GM18873 (cell line): ENCODE measurements around the gene SCAF8.
"Not testable (repeated sequence)": the region's sequence is repeated elsewhere in the genome, so short reads cannot be mapped to it uniquely, and the experiment has no call there.

Experiments used
- ATAC-seq: cut with Tn5 transposase; IDR thresholded peaks from one replicate; pipeline ENCODE4 v1.9.1; 2021; ENCODE audit warnings: mild to moderate bottlenecking, moderate library complexity, moderate number of reproducible peaks; ENCODE audit not compliant: unreplicated experiment, low FRiP score

The SCAF8 gene

GRCh38 chr6:154733183-154733625 lies at the start of gene SCAF8:
SCAF8 (plus strand) TSS chr6:154733416; CDS start chr6:154733901, 485 bp downstream.
- ATAC-seq, result peak; percentile 71

GRCh38 chr6:154683756-154684523 lies 49.3 kb upstream of the SCAF8 start:
- ATAC-seq, result peak; percentile 63

GRCh38 chr6:154686162-154686561 lies 47.1 kb upstream of the SCAF8 start:
- no peak for ATAC-seq

DNA sequence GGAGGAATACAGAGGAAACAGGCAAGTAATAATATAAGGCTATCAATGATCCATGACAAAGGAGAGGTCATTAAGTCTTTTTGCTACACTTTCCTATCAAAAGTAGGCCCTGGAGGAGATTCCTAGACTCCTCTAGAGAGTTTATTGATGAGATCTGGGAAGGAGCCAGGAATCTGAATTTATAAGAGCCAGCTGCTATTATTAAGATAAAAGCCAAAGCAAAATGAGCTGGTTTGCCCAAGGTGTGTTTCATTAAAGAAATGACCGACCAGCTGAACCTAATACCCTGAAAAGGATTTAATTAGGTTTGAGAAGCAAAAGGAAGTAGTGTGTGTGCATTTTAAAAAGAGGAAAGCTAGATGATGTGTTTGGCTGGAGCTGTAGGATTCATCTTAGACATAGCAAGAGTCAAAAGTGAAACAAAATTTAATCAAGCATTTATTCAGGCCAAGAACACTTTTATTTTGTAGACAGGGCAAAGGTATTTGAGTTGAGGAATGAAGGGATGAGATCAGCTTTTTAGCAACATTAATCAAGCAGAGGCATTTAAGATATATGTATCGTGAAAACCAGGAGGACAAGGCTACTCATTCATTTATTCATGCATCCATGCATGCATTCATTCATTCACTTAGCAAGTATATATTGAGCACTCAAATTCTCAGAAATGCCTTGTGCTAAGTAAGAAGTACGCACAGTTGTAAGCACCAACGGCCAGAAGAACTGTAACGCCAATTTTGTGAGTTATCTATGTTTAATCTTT lies 43.5 kb upstream of the SCAF8 start:
- no peak for ATAC-seq

- ATAC-seq, result no peak
These were observed 42.4 kb upstream of the SCAF8 start for GRCh38 chr6:154690857-154691256.

- no peak for ATAC-seq
These were observed 36.6 kb upstream of the SCAF8 start for GRCh38 chr6:154696661-154697060.

DNA sequence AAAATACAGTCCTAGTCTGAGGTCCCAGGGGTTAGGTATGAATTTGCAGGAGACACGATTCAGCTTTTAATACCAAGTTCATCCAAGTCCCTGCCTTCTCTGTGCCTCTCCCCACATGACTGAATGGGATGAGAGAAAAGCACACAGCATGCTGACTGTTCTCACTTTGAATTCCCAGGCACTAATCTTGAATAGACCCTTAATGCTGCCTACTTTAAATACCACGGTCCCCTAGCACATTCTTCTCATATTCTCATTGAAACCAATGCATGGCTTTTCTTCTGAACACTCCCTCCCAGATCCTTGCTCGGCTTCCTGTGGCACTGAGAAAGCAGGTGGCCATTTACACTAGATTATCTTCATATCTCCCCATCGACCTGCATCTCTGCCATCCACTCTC lies 30.1 kb upstream of the SCAF8 start:
- ATAC-seq, result no peak

DNA sequence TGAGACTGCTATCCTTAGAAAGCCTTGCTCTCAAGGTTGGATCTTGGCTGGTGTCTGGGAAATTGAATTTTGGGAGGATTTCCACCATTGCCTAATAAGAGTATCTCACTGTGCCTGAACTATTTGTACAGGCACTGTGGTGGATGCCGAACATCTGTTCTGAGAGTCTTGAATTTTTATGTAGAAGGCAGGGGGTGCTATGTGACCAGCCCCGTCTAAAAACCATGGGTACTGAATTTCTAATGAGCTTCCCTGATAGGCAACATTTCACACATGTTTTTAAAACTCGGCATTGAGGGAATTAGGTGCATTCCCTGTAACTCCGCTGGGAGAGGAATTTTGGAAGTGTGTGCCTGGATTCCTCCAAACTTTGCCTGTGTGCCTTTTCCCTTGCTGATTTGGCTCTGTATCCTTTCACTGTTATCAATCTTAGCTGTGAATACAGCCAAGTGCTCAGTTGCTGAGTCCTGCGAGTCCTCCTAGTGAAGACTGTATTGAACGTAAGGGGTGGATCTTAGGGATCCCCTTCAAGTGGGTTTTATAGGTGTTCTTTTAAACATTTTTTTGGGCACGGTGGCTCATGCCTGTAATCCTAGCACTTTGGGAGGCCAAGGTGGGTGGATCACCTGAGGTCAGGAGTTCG lies 27.6 kb upstream of the SCAF8 start:
- no peak for ATAC-seq

- no peak for ATAC-seq
These were observed 26.8 kb upstream of the SCAF8 start for GRCh38 chr6:154706389-154706788.

DNA sequence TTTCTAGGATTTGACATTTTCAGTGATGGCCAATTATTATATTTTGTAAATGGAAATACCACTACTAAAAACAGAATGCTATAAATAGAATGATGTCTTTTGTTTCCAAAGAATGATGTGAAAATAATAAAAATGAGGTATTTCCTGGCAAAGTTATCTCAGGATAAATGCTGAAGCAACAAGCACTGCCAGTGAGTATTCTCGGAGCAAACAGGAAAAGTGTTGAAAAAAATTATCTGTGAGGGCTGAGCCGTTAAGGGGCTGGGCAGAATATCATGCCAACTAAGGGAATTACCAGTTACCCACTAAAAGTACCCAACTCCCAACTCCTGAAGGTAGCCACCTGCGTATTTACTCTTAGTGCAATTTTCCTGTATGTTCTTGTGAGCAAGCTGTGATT lies 23.6 kb upstream of the SCAF8 start:
- ATAC-seq, result no peak

GRCh38 chr6:154710689-154711088 lies 22.5 kb upstream of the SCAF8 start:
- ATAC-seq, result no peak

GRCh38 chr6:154715446-154715845 lies 17.8 kb upstream of the SCAF8 start:
- no peak for ATAC-seq

DNA sequence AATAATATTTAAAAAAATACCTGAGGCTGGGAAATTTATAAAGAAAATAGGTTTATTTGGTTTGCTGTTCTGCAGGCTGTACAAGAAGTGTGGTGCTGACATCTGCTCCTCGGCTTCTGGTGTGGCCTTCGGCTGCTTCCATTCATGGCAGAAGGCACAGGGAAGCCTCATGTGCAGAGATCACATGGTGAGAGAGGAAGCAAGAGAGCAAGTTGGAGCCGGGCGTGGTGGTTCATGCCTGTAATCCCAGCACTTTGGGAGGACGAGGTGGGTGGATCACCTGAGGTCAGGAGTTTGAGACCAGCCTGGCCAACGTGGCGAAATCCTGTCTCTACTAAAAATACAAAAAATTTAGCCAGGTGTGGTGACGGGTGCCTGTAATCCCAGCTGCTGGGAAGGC lies 16.9 kb upstream of the SCAF8 start:
- not testable (repeated sequence) for ATAC-seq

GRCh38 chr6:154719433-154719832 lies 13.8 kb upstream of the SCAF8 start:
- ATAC-seq, result no peak

DNA sequence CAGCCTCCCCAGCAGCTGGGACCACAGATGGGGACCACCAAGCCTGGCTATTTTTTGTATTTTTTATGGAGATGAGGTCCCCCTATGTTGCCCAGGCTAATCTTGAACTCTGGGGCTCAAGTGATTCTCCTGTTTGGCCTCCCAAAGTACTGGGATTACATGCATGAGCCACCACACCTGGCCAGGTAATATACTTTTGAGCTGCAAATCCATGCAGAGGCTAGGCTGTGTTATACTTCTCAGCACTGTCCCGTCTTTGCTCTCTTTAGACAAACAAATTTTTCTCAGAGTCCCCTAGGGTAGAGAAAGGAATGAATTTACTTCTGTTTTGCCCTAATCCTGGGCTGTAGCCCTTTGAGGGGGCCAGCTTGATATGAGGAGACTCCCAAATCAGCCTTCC lies 13.4 kb upstream of the SCAF8 start:
- no peak for ATAC-seq

- no peak for ATAC-seq
These were observed 11.8 kb upstream of the SCAF8 start for GRCh38 chr6:154721460-154721859.

GRCh38 chr6:154726887-154727286 lies 6.3 kb upstream of the SCAF8 start:
- ATAC-seq, result no peak

GRCh38 chr6:154731296-154732218 lies 1.7 kb upstream of the SCAF8 start:
- ATAC-seq, result no peak

- no peak for ATAC-seq
These were observed 556 bp upstream of the SCAF8 start for GRCh38 chr6:154732538-154733182.
